ENCODE results near the gene KSR2. TPM values are rescaled to one million over a fixed set of nuclear protein-coding genes. Genes with fewer than 3 reads are reported as not detected.
"Not testable (repeated sequence)": the region's sequence is repeated elsewhere in the genome, so short reads cannot be mapped to it uniquely, and the experiment has no call there.

The KSR2 gene
- polyA plus RNA-seq, 2 donors, result 0.01 to 0.04 TPM

GRCh38 chr12:117738233-117738632 is 230.6 kb downstream of the KSR2 start:
- Histone ChIP-seq H3K36me3 (ENCODE audit: control insufficient read depth in 2 of 2, insufficient read depth in 2 of 2, low read length in 1 of 2) (no peaks in the 10 kb centered on the region), H3K27me3 (ENCODE audit: control insufficient read depth in 1 of 2, insufficient read depth in 2 of 2, low read length in 2 of 2) (no peaks in the 10 kb centered on the region), H3K9me3 (ENCODE audit: control insufficient read depth in 2 of 2, insufficient read depth in 1 of 2, low read depth in 1 of 2, low read length in 1 of 2) (no peaks in the 10 kb centered on the region), H3K4me3 (ENCODE audit: low read depth in 1 of 2, low read length in 2 of 2) (no peak overlapping the region), H3K4me1 (ENCODE audit: control insufficient read depth in 2 of 2, insufficient read depth in 2 of 2, low read length in 1 of 2) (no peaks in the 10 kb centered on the region), H3K27ac (ENCODE audit: low read depth in 2 of 2, low read length in 1 of 2) (no peak overlapping the region)
- 63 to 72% methylated on average over 6 of the region's 6 CpGs for WGBS, 2 donors

- Histone ChIP-seq H3K4me3 (ENCODE audit: low read depth in 1 of 2, low read length in 2 of 2) (no peak overlapping the region), H3K36me3 (ENCODE audit: control insufficient read depth in 2 of 2, insufficient read depth in 2 of 2, low read length in 1 of 2) (no peaks in the 10 kb centered on the region), H3K9me3 (ENCODE audit: control insufficient read depth in 2 of 2, insufficient read depth in 1 of 2, low read depth in 1 of 2, low read length in 1 of 2) (peaks cover 0 to 3% of the 10 kb centered on the region in 2 donors), H3K27ac (ENCODE audit: low read depth in 2 of 2, low read length in 1 of 2) (no peak overlapping the region), H3K4me1 (ENCODE audit: control insufficient read depth in 2 of 2, insufficient read depth in 2 of 2, low read length in 1 of 2) (no peaks in the 10 kb centered on the region), H3K27me3 (ENCODE audit: control insufficient read depth in 1 of 2, insufficient read depth in 2 of 2, low read length in 2 of 2) (no peaks in the 10 kb centered on the region)
- 85 to 96% methylated on average over 1 of the region's 1 CpG for WGBS, 2 donors
Observed at GRCh38 chr12:117733549-117733805, 235.3 kb downstream of the KSR2 start.

- Histone ChIP-seq H3K9me3 (ENCODE audit: control insufficient read depth in 2 of 2, insufficient read depth in 1 of 2, low read depth in 1 of 2, low read length in 1 of 2) (peaks cover 0 to 3% of the 10 kb centered on the region in 2 donors), H3K4me1 (ENCODE audit: control insufficient read depth in 2 of 2, insufficient read depth in 2 of 2, low read length in 1 of 2) (no peaks in the 10 kb centered on the region), H3K27ac (ENCODE audit: low read depth in 2 of 2, low read length in 1 of 2) (no peak overlapping the region), H3K4me3 (ENCODE audit: low read depth in 1 of 2, low read length in 2 of 2) (no peak overlapping the region), H3K36me3 (ENCODE audit: control insufficient read depth in 2 of 2, insufficient read depth in 2 of 2, low read length in 1 of 2) (no peaks in the 10 kb centered on the region), H3K27me3 (ENCODE audit: control insufficient read depth in 1 of 2, insufficient read depth in 2 of 2, low read length in 2 of 2) (no peaks in the 10 kb centered on the region)
- 83 to 87% methylated on average over 13 of the region's 13 CpGs for WGBS, 2 donors
Observed at GRCh38 chr12:117732761-117733548, 235.8 kb downstream of the KSR2 start.

GRCh38 chr12:117731131-117731530 is 237.7 kb downstream of the KSR2 start:
- not testable (repeated sequence) for H3K27me3 ChIP-seq (ENCODE audit: control insufficient read depth in 1 of 2, insufficient read depth in 2 of 2, low read length in 2 of 2); H3K9me3 ChIP-seq (ENCODE audit: control insufficient read depth in 2 of 2, insufficient read depth in 1 of 2, low read depth in 1 of 2, low read length in 1 of 2); H3K4me3 ChIP-seq (ENCODE audit: low read depth in 1 of 2, low read length in 2 of 2); H3K4me1 ChIP-seq (ENCODE audit: control insufficient read depth in 2 of 2, insufficient read depth in 2 of 2, low read length in 1 of 2); H3K36me3 ChIP-seq (ENCODE audit: control insufficient read depth in 2 of 2, insufficient read depth in 2 of 2, low read length in 1 of 2); H3K27ac ChIP-seq (ENCODE audit: low read depth in 2 of 2, low read length in 1 of 2)
- 92% methylated on average over 26 to 32 of the region's 32 CpGs for WGBS, 2 donors

- H3K27ac ChIP-seq (ENCODE audit: low read depth in 2 of 2, low read length in 1 of 2), result no peak overlapping the region
- H3K4me3 ChIP-seq (ENCODE audit: low read depth in 1 of 2, low read length in 2 of 2), result no peak overlapping the region
- no peaks in the 10 kb centered on the region for H3K4me1 ChIP-seq (ENCODE audit: control insufficient read depth in 2 of 2, insufficient read depth in 2 of 2, low read length in 1 of 2)
- no peaks in the 10 kb centered on the region for H3K36me3 ChIP-seq (ENCODE audit: control insufficient read depth in 2 of 2, insufficient read depth in 2 of 2, low read length in 1 of 2)
- H3K9me3 ChIP-seq (ENCODE audit: control insufficient read depth in 2 of 2, insufficient read depth in 1 of 2, low read depth in 1 of 2, low read length in 1 of 2), result no peaks in the 10 kb centered on the region
- no peaks in the 10 kb centered on the region for H3K27me3 ChIP-seq (ENCODE audit: control insufficient read depth in 1 of 2, insufficient read depth in 2 of 2, low read length in 2 of 2)
- WGBS, 2 donors, result 77% methylated on average over 1 of the region's 1 CpG
Observed at GRCh38 chr12:117727301-117727700, 241.5 kb downstream of the KSR2 start.

- Histone ChIP-seq H3K27ac (ENCODE audit: low read depth in 2 of 2, low read length in 1 of 2) (no peak overlapping the region), H3K4me1 (ENCODE audit: control insufficient read depth in 2 of 2, insufficient read depth in 2 of 2, low read length in 1 of 2) (no peaks in the 10 kb centered on the region), H3K4me3 (ENCODE audit: low read depth in 1 of 2, low read length in 2 of 2) (no peak overlapping the region), H3K9me3 (ENCODE audit: control insufficient read depth in 2 of 2, insufficient read depth in 1 of 2, low read depth in 1 of 2, low read length in 1 of 2) (no peaks in the 10 kb centered on the region), H3K27me3 (ENCODE audit: control insufficient read depth in 1 of 2, insufficient read depth in 2 of 2, low read length in 2 of 2) (no peaks in the 10 kb centered on the region), H3K36me3 (ENCODE audit: control insufficient read depth in 2 of 2, insufficient read depth in 2 of 2, low read length in 1 of 2) (no peaks in the 10 kb centered on the region)
- WGBS, 2 donors, result 39 to 60% methylated on average over 3 to 4 of the region's 4 CpGs
Observed at GRCh38 chr12:117724543-117724942, 244.2 kb downstream of the KSR2 start.

GRCh38 chr12:117718559-117718958 is 250.2 kb downstream of the KSR2 start:
- Histone ChIP-seq H3K27ac (ENCODE audit: low read depth in 2 of 2, low read length in 1 of 2) (no peak overlapping the region), H3K4me3 (ENCODE audit: low read depth in 1 of 2, low read length in 2 of 2) (no peak overlapping the region), H3K36me3 (ENCODE audit: control insufficient read depth in 2 of 2, insufficient read depth in 2 of 2, low read length in 1 of 2) (no peaks in the 10 kb centered on the region), H3K9me3 (ENCODE audit: control insufficient read depth in 2 of 2, insufficient read depth in 1 of 2, low read depth in 1 of 2, low read length in 1 of 2) (no peaks in the 10 kb centered on the region), H3K27me3 (ENCODE audit: control insufficient read depth in 1 of 2, insufficient read depth in 2 of 2, low read length in 2 of 2) (no peaks in the 10 kb centered on the region), H3K4me1 (ENCODE audit: control insufficient read depth in 2 of 2, insufficient read depth in 2 of 2, low read length in 1 of 2) (no peaks in the 10 kb centered on the region)
- WGBS, 2 donors, result 31 to 54% methylated on average over 4 of the region's 4 CpGs

GRCh38 chr12:117718141-117718540 is 250.6 kb downstream of the KSR2 start:
- Histone ChIP-seq H3K27me3 (ENCODE audit: control insufficient read depth in 1 of 2, insufficient read depth in 2 of 2, low read length in 2 of 2) (no peaks in the 10 kb centered on the region), H3K4me1 (ENCODE audit: control insufficient read depth in 2 of 2, insufficient read depth in 2 of 2, low read length in 1 of 2) (no peaks in the 10 kb centered on the region), H3K27ac (ENCODE audit: low read depth in 2 of 2, low read length in 1 of 2) (no peak overlapping the region), H3K36me3 (ENCODE audit: control insufficient read depth in 2 of 2, insufficient read depth in 2 of 2, low read length in 1 of 2) (no peaks in the 10 kb centered on the region), H3K4me3 (ENCODE audit: low read depth in 1 of 2, low read length in 2 of 2) (no peak overlapping the region), H3K9me3 (ENCODE audit: control insufficient read depth in 2 of 2, insufficient read depth in 1 of 2, low read depth in 1 of 2, low read length in 1 of 2) (no peaks in the 10 kb centered on the region)
- 46 to 53% methylated on average over 1 of the region's 1 CpG for whole genome bisulfite sequencing, 2 donors

GRCh38 chr12:117714203-117714602 is 254.6 kb downstream of the KSR2 start:
- WGBS, 2 donors, result 54 to 56% methylated on average over 4 of the region's 4 CpGs
- no peaks in the 10 kb centered on the region for H3K4me1 ChIP-seq (ENCODE audit: control insufficient read depth in 2 of 2, insufficient read depth in 2 of 2, low read length in 1 of 2)

GRCh38 chr12:117710121-117710520 is 258.7 kb downstream of the KSR2 start:
- Histone ChIP-seq H3K4me1 (ENCODE audit: control insufficient read depth in 2 of 2, insufficient read depth in 2 of 2, low read length in 1 of 2) (no peaks in the 10 kb centered on the region), H3K27ac (ENCODE audit: low read depth in 2 of 2, low read length in 1 of 2) (no peak overlapping the region), H3K9me3 (ENCODE audit: control insufficient read depth in 2 of 2, insufficient read depth in 1 of 2, low read depth in 1 of 2, low read length in 1 of 2) (peaks cover 0 to 2% of the 10 kb centered on the region in 2 donors), H3K27me3 (ENCODE audit: control insufficient read depth in 1 of 2, insufficient read depth in 2 of 2, low read length in 2 of 2) (no peaks in the 10 kb centered on the region), H3K4me3 (ENCODE audit: low read depth in 1 of 2, low read length in 2 of 2) (no peak overlapping the region), H3K36me3 (ENCODE audit: control insufficient read depth in 2 of 2, insufficient read depth in 2 of 2, low read length in 1 of 2) (no peaks in the 10 kb centered on the region)
- WGBS, 2 donors, result 77 to 82% methylated on average over 9 of the region's 9 CpGs

More at GRCh38 chr12:117714203-117714602, 254.6 kb downstream of the KSR2 start:
- Histone ChIP-seq H3K9me3 (ENCODE audit: control insufficient read depth in 2 of 2, insufficient read depth in 1 of 2, low read depth in 1 of 2, low read length in 1 of 2) (peaks cover 0 to 2% of the 10 kb centered on the region in 2 donors), H3K27me3 (ENCODE audit: control insufficient read depth in 1 of 2, insufficient read depth in 2 of 2, low read length in 2 of 2) (no peaks in the 10 kb centered on the region), H3K4me3 (ENCODE audit: low read depth in 1 of 2, low read length in 2 of 2) (no peak overlapping the region), H3K27ac (ENCODE audit: low read depth in 2 of 2, low read length in 1 of 2) (no peak overlapping the region), H3K36me3 (ENCODE audit: control insufficient read depth in 2 of 2, insufficient read depth in 2 of 2, low read length in 1 of 2) (no peaks in the 10 kb centered on the region)

Data from esophagus (tissue), 2 donors.